Measurements from ENCODE around the gene MPIG6B. TPM values are rescaled to one million over a fixed set of nuclear protein-coding genes. Genes with fewer than 3 reads are reported as not detected.
A peak's percentile ranks its signal among the peaks of the same experiment; 100 is the strongest.

The MPIG6B gene
- total RNA-seq, 3 donors from 2014 or later (not counting 1 experiment from before 2014, with no cell fraction given): 9.4 to 19.0 (median 12.8) TPM

DNA sequence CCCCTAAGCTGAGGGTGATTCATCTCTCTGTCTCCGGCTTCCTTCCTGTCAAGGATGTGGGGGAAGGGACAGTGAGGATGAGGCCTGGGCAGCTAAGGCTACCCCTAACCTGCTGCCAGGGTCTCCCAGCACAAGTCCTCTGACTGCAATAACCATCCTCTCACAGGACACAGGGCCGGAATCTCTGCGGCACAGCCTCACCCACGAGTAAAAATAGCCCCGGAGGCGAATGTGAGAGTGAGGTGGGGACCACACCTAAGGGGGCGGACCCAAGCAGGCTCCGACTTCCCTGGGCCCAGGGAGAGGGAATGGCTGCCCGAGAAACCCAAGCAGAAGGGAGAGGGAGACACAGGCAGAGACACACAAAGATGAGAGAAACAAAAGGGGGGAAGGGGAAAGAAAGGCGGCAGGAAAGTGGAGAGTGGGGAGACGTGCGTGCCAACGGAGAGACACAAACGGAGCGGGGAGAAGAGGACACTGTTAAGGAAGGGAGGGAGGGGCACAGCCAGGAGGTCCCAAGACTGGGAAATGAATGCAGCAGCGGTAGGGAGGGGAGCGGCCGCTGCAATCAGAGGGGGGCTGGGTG, 11.7 kb downstream of the MPIG6B start:
- Mint-ChIP-seq H3K4me1 (peaks cover 64 to 82% of the 10 kb centered on the region in 2 donors), H3K27ac (peak overlapping the region; percentile 91 to 99), H3K27me3 (ENCODE audit: low read depth in 2 of 2) (no peaks in the 10 kb centered on the region), H3K36me3 (no peaks in the 10 kb centered on the region), H3K4me3 (peak overlapping the region; percentile 97), H3K9me3 (no peaks in the 10 kb centered on the region)
- Histone ChIP-seq H3K27me3 (ENCODE audit: control insufficient read depth, insufficient read depth, low read length) (no peaks in the 10 kb centered on the region), H3K36me3 (ENCODE audit: control insufficient read depth, insufficient read depth, low read length) (peaks cover 39% of the 10 kb centered on the region), H3K9me3 (ENCODE audit: control insufficient read depth, insufficient read depth, low read length) (no peaks in the 10 kb centered on the region), H3K4me1 (ENCODE audit: control insufficient read depth, insufficient read depth, low read length) (peaks cover 65% of the 10 kb centered on the region), H3K27ac (ENCODE audit: low read length) (peak overlapping the region; percentile 83), H3K4me3 (ENCODE audit: low read length) (peak overlapping the region; percentile 68)
- intact Hi-C loops (cut with micrococcal nuclease): loop anchor here (5.0 to 10.0 kb wide), 4 partner anchors 53 to 190 kb away; partner anchors contain the start of genes ATP6V1G2, BAG6, DDX39B and LY6G5C
- WGBS (ENCODE audit: insufficient coverage): under 1% methylated on average over 16 of the region's 18 CpGs
- TF ChIP-seq, protein P1, sequence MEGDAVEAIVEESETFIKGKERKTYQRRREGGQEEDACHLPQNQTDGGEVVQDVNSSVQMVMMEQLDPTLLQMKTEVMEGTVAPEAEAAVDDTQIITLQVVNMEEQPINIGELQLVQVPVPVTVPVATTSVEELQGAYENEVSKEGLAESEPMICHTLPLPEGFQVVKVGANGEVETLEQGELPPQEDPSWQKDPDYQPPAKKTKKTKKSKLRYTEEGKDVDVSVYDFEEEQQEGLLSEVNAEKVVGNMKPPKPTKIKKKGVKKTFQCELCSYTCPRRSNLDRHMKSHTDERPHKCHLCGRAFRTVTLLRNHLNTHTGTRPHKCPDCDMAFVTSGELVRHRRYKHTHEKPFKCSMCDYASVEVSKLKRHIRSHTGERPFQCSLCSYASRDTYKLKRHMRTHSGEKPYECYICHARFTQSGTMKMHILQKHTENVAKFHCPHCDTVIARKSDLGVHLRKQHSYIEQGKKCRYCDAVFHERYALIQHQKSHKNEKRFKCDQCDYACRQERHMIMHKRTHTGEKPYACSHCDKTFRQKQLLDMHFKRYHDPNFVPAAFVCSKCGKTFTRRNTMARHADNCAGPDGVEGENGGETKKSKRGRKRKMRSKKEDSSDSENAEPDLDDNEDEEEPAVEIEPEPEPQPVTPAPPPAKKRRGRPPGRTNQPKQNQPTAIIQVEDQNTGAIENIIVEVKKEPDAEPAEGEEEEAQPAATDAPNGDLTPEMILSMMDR (IDR thresholded peaks at IDR 0.05): no peak
- peak; percentile 66 to 79 for DNase-seq
- peak; percentile 64 to 80 (median 65) for ATAC-seq

DNA sequence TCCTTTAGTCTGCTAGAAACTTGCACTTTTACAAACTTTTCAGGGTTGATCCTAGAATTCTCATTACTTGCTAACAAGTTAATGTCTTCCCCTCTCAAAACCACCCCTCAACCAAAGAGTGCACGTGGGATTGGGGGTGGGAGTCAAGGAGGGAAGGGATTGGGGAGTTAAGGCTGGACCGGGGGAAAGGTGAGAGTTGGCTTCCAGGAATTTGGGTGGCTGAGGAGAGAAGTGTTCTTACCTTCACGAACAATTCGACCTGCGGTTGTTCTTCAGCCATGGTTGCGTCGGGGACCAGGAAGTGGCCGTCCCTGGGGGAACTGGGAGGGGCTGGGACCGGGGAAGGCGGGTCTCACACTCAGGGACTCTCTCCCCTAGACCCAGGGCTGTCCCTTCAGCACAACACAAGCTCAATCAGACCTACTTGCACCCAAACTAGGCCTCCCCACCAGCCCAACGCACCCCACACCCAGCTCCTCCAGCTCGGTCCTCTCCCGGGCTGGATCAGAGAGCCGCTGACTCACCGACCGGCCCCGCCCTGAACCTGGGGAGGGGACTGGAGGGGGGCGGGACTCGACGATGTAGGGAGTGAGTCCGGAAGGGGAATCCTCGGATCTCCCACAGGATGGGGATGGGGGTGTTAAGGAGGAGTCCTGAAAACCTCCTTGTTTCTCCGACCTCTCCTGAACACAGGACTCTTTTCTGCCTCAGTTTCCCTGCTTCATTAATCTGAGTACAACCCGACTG, 13.0 kb downstream of the MPIG6B start, which contains the start of gene CLIC1:
Gene CLIC1 (minus strand): TSS at position 510 of the 747 bp plus-strand sequence. CDS start 230 bp downstream, at position 280.
- Mint-ChIP-seq H3K4me1 (peaks cover 70 to 82% of the 10 kb centered on the region in 2 donors), H3K4me3 (peak within 1 kb of the TSS; percentile 97)

DNA sequence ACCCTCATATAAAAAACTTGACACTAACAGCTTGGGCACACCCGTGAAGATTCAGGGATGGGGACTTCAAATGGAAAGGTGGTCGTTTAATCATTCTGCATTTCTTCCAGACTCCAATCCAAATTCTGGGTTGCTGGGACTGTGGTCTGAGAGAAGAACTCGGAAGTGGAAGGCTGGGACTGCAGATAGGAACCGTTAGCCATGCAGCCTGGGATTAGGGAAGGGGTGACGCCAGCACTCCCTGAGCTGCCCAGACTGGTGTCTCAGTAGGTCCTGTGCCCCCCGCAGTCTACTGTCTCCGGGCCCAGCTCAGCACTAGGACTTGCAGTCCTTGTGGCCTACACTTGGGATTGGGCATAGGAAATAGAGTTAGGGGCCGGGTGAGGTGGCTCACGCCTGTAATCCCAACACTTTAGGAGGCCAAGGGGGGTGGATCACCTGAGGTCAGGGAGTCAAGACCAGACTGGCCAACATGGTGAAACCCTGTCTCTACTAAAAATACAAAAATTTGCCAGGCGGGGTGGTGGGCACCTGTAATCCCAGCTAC, 13.7 kb downstream of the MPIG6B start:
- H3K27me3 ChIP-seq (ENCODE audit: control insufficient read depth, insufficient read depth, low read length): no peaks in the 10 kb centered on the region
- intact Hi-C loops (cut with micrococcal nuclease): loop anchor here (5.0 to 10.0 kb wide), 4 partner anchors 55 to 192 kb away; partner anchors contain the start of genes ATP6V1G2, BAG6, DDX39B and LY6G5C
- Mint-ChIP-seq H3K27me3 (ENCODE audit: low read depth in 2 of 2) (no peaks in the 10 kb centered on the region), H3K9me3 (no peaks in the 10 kb centered on the region), H3K4me1 (peaks cover 70 to 88% of the 10 kb centered on the region in 2 donors), H3K27ac (peak overlapping the region; percentile 91 to 99), H3K4me3 (peak overlapping the region; percentile 97), H3K36me3 (no peaks in the 10 kb centered on the region)
- H3K9me3 ChIP-seq (ENCODE audit: control insufficient read depth, insufficient read depth, low read length): no peaks in the 10 kb centered on the region
- ATAC-seq: no peak
- H3K4me3 ChIP-seq (ENCODE audit: low read length): peak overlapping the region; percentile 68
- 12% methylated on average over 9 of the region's 10 CpGs for WGBS (ENCODE audit: insufficient coverage)
- no peak for DNase-seq
- peak overlapping the region; percentile 83 for H3K27ac ChIP-seq (ENCODE audit: low read length)
- H3K36me3 ChIP-seq (ENCODE audit: control insufficient read depth, insufficient read depth, low read length): peaks cover 24% of the 10 kb centered on the region
- H3K4me1 ChIP-seq (ENCODE audit: control insufficient read depth, insufficient read depth, low read length): peaks cover 63% of the 10 kb centered on the region
- TF ChIP-seq, protein P1 (IDR thresholded peaks at IDR 0.05): no peak

More for the DNA sequence above, 13.0 kb downstream of the MPIG6B start, which contains the start of gene CLIC1:
- Mint-ChIP-seq H3K27ac (peak within 1 kb of the TSS; percentile 91 to 99), H3K9me3 (no peaks in the 10 kb centered on the region), H3K36me3 (no peaks in the 10 kb centered on the region), H3K27me3 (ENCODE audit: low read depth in 2 of 2) (no peaks in the 10 kb centered on the region)
- H3K36me3 ChIP-seq (ENCODE audit: control insufficient read depth, insufficient read depth, low read length): peaks cover 29% of the 10 kb centered on the region
- peaks cover 63% of the 10 kb centered on the region for H3K4me1 ChIP-seq (ENCODE audit: control insufficient read depth, insufficient read depth, low read length)
- under 1% methylated on average over 23 of the region's 24 CpGs for WGBS (ENCODE audit: insufficient coverage)
- TF ChIP-seq, protein P1 (IDR thresholded peaks at IDR 0.05): no peak
- peak; percentile 65 to 77 for DNase-seq
- intact Hi-C loops (cut with micrococcal nuclease): loop anchor here (5.0 to 10.0 kb wide), 4 partner anchors 54 to 191 kb away; partner anchors contain the start of genes ATP6V1G2, BAG6, DDX39B and LY6G5C
- ATAC-seq: peak; percentile 19 to 36 (median 36)
- H3K27ac ChIP-seq (ENCODE audit: low read length): peak within 1 kb of the TSS; percentile 83
- no peaks in the 10 kb centered on the region for H3K9me3 ChIP-seq (ENCODE audit: control insufficient read depth, insufficient read depth, low read length)
- H3K27me3 ChIP-seq (ENCODE audit: control insufficient read depth, insufficient read depth, low read length): no peaks in the 10 kb centered on the region
- peak within 1 kb of the TSS; percentile 68 for H3K4me3 ChIP-seq (ENCODE audit: low read length)

Measured in natural killer cell (primary cell).